GM18909 (cell line): ENCODE measurements around the gene PACRG.

Source experiments
- ATAC-seq: cut with Tn5 transposase; IDR thresholded peaks from one replicate; pipeline ENCODE4 v1.9.1; 2021; ENCODE audit warnings: mild to moderate bottlenecking; ENCODE audit not compliant: unreplicated experiment, poor library complexity

PACRG gene

DNA sequence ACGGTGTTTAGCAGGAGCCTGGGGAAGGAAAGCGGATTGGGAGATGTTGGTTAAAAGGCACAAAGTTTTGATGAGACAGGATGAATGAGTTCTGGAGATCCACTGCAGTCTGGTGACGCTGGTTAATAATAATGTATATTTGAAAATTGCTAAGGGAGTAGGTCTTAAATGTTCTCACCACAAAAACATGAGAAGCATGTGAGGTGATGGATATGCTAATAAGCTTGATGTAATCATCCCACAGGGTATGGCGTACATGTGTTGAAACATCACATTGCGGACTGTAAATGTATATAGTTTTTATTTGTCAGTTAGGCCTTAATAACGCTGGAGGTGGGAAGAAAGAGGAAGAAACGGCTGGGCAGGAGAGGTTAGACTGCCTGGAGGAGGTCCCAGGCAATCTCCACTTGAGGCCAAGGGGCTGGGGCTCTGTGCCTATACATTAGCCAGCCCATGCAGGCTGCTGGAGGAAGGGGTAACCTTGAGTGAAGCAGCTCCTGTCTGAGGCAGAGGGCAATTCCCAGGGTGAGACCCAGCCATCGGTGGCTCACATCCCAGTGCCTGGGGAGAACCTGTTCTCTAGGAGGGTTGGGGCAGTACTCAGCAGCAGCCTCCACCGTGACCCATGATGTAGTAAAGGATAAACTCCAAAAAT, 498.5 kb downstream of the PACRG start:
- ATAC-seq, result no peak

- ATAC-seq, result no peak
Measured at GRCh38 chr6:163226836-163227485, 499.2 kb downstream of the PACRG start.

DNA sequence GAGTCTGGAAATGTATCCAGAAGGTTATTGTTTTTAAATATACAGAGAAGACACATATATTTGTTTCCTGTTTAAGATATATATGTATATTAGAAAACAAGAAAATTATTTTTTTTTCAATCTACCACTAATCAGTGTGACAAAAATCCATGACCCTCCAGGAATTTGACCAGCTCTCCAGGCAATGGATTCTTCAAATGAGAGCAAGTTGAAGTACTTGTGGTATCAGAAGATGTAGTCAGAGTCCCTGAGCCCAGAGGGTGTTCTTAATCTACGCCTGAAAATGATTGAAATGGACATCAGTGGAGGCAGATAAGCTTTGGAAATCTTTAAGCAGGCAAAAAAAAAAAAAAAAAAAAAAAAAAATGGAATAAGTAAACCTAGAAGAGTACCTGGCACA, 500.3 kb downstream of the PACRG start:
- ATAC-seq, result no peak

DNA sequence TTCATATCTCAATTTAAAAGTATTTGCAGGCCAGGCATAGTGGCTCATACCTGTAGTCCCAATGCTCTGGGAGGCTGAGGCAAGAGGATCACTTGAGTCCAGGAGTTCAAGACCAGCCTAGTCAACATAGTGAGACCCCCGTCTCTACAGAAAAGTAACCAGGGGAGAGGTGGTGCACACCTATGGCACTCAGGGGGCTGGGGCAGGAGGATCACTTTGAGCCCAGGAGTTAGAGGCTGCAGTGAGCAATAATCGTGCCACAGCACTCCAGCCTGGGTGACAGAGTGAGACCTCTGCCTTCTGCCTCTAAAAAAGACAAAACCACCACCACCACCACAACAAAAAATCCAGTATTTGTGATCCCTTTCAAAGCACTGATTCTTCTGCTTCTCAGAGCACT, 501.3 kb downstream of the PACRG start:
- no peak for ATAC-seq

DNA sequence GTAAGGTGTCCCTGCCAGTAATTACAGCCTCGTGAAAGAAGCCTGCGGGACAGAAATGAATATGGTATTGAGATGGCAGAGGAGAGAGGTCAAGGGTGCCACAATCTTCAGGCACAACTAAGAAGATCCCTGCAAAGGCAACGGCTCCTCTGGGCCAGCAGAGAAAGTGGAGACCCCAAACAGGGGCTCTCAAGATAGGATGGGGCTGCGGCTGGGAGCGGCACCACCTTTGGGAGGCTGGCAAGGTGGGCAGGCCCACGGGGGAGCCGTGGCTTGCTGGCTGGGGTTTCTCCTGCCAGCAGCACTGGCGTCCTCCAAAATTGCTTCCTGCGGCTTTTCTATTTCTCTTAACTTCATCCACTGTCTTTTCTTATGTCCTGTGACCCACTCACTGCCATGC, 503.1 kb downstream of the PACRG start:
- ATAC-seq, result no peak

DNA sequence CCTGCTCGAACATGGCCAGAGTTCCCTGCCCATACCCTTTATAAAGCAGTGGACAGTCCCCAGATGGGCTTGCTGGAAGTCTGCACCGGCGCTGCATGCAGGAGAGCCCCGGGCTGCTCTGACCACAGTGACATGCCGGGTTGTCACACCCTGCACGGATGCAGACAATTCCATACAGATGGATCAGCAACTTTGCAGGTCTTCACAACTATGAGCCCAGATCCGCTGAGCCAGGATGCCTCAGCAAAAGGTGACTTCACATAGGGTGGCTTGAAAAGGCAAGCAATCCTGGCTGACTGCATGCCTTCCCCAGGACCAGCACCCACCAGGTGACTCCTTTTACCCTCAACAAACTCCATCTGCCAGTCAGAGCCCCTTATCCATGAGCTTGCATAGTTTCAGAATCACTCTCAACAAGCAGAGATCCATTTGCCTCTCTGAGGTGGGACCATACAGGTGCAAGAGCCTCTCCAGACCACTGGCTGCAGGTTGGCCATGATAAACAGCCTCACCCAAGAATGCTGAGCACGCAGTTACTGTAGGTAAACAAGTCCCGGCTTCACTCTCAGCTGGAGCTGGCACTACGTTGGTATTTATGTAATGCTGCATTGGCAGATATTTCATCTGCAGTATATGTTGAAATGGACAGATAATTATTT, 503.7 kb downstream of the PACRG start:
- ATAC-seq, result no peak

- no peak for ATAC-seq
Measured at GRCh38 chr6:163232015-163232523, 504.3 kb downstream of the PACRG start.

- no peak for ATAC-seq
Measured at GRCh38 chr6:163232649-163233048, 504.9 kb downstream of the PACRG start.

DNA sequence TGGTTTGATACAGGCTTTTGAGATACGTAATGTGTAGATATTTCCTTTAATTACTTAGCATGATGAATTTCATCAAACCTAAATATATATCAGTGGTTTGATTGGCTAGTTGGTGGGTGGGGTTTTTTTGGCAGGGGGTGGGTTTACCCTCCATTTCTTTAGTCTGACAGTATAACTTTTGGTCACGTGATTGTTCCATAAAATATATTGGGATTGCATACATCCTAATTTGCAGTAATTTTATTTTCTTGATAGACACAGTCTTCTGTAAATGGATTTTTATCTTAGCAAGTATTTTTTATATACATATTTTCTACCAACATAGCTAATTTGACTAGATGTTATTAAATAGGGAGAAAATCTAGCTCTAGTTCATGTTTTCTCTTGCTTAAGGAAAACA, 509.3 kb downstream of the PACRG start:
- no peak for ATAC-seq

- ATAC-seq, result no peak
Measured at GRCh38 chr6:163239572-163240340, 512.0 kb downstream of the PACRG start.

DNA sequence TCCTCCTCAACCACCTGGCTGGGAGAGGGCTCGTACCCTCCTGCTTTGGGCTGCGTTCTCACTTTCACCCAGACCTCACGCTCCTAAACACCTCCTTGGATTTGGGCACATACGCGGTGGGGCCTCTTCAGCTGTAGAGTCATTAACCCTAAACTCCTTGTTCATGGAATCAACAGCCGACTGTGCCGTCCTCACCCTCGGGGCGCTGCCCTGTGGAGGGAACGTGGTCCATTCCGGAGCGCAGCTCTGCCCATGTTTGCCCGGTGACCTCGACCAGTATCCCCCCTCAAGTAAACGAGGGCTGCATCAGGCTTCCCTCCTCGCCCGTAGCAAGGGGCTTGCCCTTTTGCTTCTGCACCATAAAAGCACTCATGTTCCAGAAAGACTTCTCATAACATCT, 512.8 kb downstream of the PACRG start:
- no peak for ATAC-seq

- ATAC-seq, result no peak
Measured at GRCh38 chr6:163241683-163242082, 513.9 kb downstream of the PACRG start.

DNA sequence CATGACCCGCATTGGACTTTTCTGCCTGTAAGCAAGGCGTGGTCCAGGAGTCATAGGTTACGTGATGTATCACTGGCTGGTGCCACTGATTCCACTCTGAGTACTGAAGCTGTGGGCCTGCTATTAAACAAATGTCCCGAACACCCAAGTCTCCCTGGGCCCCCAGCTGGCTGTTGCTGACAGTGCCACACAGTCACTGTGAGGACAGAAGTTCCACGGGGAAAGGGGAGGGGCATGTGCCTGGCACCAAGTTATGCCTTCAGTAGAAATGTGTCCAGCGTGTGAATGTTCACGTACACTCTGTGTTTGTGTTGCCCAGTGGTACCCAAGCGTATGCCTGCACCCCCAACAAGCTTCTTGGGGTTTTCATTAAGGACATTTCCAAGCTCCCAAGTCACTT, 515.3 kb downstream of the PACRG start:
- ATAC-seq, result no peak

DNA sequence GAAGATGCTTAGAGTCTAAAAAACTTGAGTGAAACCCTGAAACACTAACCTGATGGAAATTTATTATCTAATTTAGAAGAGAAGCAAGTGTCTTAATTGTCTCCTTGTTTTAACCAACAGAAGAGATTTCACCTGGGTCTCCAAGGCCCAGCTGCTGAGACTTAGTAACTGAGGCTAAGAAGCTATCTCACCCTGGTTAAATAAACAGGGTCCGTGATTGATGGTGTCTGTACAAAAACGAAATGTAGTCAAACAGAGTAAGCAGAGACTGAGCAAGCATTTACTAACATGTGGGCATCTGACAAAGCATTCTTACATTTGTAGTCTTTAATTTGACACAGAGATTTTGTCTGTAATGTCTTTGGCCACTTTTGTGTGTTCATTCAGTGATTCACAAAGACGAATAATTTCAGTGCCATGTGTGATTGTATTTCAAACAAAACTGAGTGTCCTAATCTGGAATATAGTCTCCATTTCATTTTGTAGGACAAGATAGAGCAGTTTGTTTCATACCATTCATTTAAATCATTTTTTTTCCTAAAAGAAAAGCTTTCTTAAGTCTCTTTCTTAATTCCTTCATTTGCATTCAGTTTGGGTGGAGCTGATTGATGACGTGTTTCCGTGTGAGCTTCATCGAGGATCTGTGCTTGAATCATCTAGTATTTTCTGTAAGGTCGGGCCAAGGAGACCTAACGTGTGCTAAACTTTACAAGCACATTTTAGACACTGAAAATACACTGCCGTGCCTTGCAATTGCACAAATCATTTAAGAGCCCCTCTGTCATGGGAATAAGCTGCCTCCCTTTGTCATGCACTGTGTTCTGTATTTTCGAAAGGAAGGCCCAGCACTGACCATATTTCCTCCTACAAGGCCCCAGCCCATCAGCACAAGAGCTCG, 516.2 kb downstream of the PACRG start:
- no peak for ATAC-seq

- ATAC-seq, result no peak
Measured at GRCh38 chr6:163248051-163248450, 520.3 kb downstream of the PACRG start.

- ATAC-seq, result no peak
Measured at GRCh38 chr6:163249651-163250101, 521.9 kb downstream of the PACRG start.

GRCh38 chr6:163250116-163250515, 522.3 kb downstream of the PACRG start:
- no peak for ATAC-seq

GRCh38 chr6:163252061-163252591, 524.4 kb downstream of the PACRG start:
- no peak for ATAC-seq

- ATAC-seq, result no peak
Measured at GRCh38 chr6:163253556-163254213, 525.9 kb downstream of the PACRG start.
